H54 (cell line): ENCODE data around the gene TMEM89.

Source experiments
- DNase-seq: peaks from one replicate; pipeline ENCODE4 v3.0.0; 2011; ENCODE audit warnings: low spot score, mixed read lengths; ENCODE audit not compliant: insufficient read length
- FAIRE-seq: peaks from 3 replicates; lab custom pipeline; 2011; peaks lifted over from hg19 to GRCh38; lab: Jason Lieb, UNC
- POLR2A ChIP-seq: IDR thresholded peaks from 2 replicates; pipeline ENCODE4 v1.6.1; 2011; ENCODE audit warnings: low read depth, mild to moderate bottlenecking, low read length

Gene TMEM89

GRCh38 chr3:48617559-48617958 lies 4.0 kb downstream of the TMEM89 start:
- TF ChIP-seq POLR2A: no peak
- FAIRE-seq (no peak), DNase-seq (no peak)

- no peak for TF ChIP-seq POLR2A
- DNase-seq: peak; percentile 47
- FAIRE-seq: no peak
Measured at GRCh38 chr3:48614044-48614443, 7.5 kb downstream of the TMEM89 start.

GRCh38 chr3:48612309-48612708 lies 9.3 kb downstream of the TMEM89 start:
- DNase-seq (no peak), FAIRE-seq (no peak)
- TF ChIP-seq POLR2A: no peak

- FAIRE-seq: peak; percentile 60
- DNase-seq: peak; percentile 96
- TF ChIP-seq POLR2A: peak; percentile 94
Measured at GRCh38 chr3:48609088-48610005, 12.2 kb downstream of the TMEM89 start, which contains the start of gene UQCRC1. Gene UQCRC1 (minus strand): TSS chr3:48609646. CDS start chr3:48609620, 26 bp downstream.

- FAIRE-seq (no peak), DNase-seq (no peak)
- TF ChIP-seq POLR2A: no peak
Measured at GRCh38 chr3:48607519-48607918, 14.1 kb downstream of the TMEM89 start.

- TF ChIP-seq POLR2A: no peak
- no peak for FAIRE-seq
- no peak for DNase-seq
Measured at GRCh38 chr3:48601622-48601994, 20.0 kb downstream of the TMEM89 start.

- DNase-seq: no peak
- no peak for TF ChIP-seq POLR2A
- no peak for FAIRE-seq
Measured at GRCh38 chr3:48600711-48601621, 20.6 kb downstream of the TMEM89 start.

- FAIRE-seq: no peak
- no peak for DNase-seq
- no peak for TF ChIP-seq POLR2A
Measured at GRCh38 chr3:48599509-48600285, 21.9 kb downstream of the TMEM89 start.

- DNase-seq (no peak), FAIRE-seq (no peak)
- TF ChIP-seq POLR2A: no peak
Measured at GRCh38 chr3:48599077-48599501, 22.5 kb downstream of the TMEM89 start.

- TF ChIP-seq POLR2A: no peak
- no peak for FAIRE-seq
- DNase-seq: peak; percentile 78
Measured at GRCh38 chr3:48598323-48599076, 23.1 kb downstream of the TMEM89 start.

- no peak for TF ChIP-seq POLR2A
- DNase-seq (no peak), FAIRE-seq (no peak)
Measured at GRCh38 chr3:48597408-48597800, 24.2 kb downstream of the TMEM89 start.

GRCh38 chr3:48596676-48597407 lies 24.7 kb downstream of the TMEM89 start:
- FAIRE-seq (no peak), DNase-seq (no peak)
- no peak for TF ChIP-seq POLR2A
